Ramos (cell line): Measurements from ENCODE around the gene MAPT.
"Not testable (repeated sequence)": the region's sequence is repeated elsewhere in the genome, so short reads cannot be mapped to it uniquely, and the experiment has no call there.

ENCODE experiments used
- in situ Hi-C: fragments of 300-500 bp; cut with MboI; formaldehyde crosslinking; loops from one replicate; pipeline ENCODE4 v1.14.3; 2022; ENCODE audit warnings: low sequenced_read_pairs; ENCODE audit not compliant: unreplicated experiment

Gene MAPT

DNA sequence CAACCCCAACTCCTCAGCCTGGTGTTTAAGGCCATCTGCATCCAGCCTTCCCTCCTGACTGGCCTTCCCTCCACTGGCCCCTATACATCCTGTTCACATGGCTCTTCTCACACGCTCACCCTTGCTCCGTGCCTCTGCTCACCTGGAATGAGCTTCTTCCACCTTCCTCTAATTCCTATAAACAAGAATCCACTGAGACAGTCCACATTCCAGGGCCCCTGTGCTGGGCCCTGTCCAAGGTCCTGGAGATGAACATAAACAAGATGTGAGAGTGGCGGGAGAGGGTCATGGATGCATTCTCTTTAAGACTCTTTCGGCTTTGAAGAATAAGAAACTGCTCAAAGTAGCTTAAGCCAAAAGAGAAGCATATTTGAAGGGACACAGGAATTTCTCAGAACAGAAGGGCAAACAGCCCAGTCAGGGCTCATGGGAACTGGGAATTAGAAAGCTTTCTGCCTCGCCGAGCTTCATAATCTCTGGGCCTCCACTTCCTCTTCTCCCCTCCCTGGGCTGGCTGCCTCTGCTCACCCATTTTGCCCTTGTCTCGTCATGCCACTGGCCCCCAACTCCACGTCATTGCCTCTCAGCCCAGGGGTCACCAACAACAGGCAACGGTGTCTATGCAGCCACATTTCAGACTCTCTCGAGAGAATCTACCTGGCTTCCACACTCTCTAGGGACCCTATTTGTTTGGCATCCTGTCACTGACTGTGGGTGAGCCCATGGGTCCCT, 36.2 kb upstream of the MAPT start:
- in situ Hi-C loops: no loop called here

GRCh38 chr17:45861165-45861564, 33.2 kb upstream of the MAPT start:
- in situ Hi-C loops: no loop called here

DNA sequence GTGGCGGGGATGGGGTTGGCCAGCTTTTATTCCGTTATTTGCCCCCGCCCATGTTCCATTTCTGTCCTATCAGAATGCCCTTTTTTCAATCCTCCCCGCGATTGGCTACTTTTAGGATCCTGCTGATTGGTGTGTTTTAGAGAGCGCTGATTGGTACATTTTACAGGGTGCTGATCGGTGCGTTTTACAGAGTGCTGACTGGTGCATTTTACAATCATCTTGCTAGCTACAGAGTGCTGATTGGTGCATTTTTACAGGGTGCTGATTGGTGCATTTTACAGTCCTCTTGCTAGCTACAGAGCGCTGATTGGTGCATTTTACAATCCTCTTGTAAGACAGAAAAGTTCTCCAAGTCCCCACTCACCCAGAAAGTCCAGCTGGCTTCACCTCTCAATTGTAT, 32.2 kb upstream of the MAPT start:
- in situ Hi-C loops: not testable (repeated sequence)

- in situ Hi-C loops: no loop called here
Measured at GRCh38 chr17:45863857-45864654, 30.3 kb upstream of the MAPT start.

GRCh38 chr17:45867171-45867570, 27.2 kb upstream of the MAPT start:
- in situ Hi-C loops: no loop called here

DNA sequence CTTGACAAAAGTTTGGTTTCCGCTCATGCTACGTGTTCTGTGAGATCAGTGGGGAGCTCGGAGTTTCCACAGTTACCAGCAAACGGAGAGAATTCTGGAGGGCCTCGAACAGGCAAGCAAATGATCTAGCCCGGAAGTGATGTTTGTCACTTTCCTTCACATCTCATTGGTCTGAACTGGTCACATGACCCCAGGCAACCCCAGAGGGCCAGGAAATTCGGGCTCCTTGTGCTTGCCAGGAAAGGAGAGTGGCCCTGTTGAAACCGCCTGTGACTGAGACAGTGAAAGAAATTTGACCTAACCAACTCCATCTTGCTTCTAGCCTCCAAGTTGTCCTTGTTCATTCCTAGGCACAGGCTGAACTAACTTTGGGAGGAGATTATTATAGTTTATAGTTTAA, 26.7 kb upstream of the MAPT start:
- in situ Hi-C loops: no loop called here

- in situ Hi-C loops: no loop called here
Measured at GRCh38 chr17:45868276-45868675, 26.1 kb upstream of the MAPT start.

DNA sequence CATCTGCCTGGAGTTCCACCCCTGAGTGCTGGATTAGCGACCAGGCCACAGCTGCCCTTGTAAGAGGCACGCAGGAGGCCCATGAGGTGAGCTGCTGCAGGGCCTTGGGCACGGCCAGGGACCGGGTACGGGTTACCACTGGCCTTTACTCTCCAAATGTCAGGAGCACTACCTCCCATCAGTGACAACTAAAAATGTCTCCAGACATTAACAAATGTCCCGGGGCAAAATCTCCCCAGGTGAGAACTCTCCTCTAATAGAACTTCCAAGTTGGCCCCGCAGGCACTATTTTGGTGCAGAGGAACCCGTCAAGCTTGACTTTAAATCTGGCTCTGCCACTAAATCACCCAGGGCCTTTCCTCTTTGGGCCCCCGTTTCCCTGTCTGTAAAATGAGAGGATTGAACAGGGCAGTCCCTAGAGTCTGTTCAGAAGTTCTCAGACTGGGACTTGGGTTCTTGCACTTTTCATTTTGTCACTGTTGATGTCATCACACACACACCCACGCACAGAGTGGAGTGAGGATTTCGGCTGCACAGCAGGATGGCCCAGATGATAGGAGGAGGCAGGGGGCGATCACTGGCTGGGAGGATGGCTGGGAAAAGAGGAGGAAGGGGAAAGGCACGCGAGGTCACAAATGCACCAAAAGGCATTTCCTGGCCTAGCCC, 24.5 kb upstream of the MAPT start:
- in situ Hi-C loops: no loop called here

DNA sequence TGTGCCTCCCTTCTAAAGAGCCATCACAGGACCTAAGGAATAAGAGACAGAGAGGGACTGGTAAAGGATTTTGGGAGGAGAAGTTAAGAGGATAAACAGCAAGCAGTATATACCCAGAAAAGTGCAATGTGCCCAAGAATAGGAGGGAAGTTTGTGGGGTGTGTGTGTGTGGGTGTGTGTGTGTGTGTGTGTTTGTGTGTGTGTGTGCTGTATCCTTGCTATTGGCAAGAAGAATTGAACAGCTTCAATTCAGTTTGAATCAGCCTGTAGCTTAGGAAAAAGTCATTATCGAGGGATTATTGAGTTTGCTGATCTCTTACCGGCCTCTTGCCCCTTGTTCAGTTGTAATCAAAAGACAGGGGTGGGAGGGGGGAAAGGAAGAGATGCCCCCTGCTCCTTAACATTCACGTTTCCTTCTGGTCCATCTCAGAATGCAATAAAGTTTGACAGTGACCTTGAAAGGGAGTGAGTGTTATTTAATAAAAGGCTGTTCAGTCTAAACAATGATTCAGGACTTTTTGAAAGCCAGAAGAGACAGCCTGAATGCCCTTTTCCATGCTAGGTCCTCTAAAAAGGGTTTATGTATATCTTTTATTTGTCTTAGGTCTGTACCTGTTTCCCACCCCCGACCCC, 23.9 kb upstream of the MAPT start:
- in situ Hi-C loops: no loop called here

DNA sequence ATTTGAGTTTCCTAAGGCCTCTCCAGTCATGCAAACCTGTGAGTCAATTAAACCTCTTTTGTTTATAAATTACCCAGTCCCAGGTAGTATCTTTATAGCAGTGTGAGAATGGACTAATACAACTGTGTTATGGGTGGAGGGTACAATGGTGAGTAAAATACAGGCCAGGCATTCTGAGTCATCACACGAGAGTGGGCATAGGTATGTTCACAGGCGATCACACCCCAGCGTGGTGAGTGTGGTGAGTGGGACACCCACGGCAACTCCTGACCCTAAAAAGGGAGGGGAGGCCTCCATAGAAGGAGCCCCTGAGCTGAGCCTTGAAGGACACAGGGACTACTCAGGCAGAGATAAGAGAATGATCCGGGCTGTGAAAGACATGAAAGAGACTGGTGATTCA, 22.6 kb upstream of the MAPT start:
- in situ Hi-C loops: no loop called here

- in situ Hi-C loops: no loop called here
Measured at GRCh38 chr17:45873728-45874127, 20.6 kb upstream of the MAPT start.

GRCh38 chr17:45874151-45874550, 20.2 kb upstream of the MAPT start:
- in situ Hi-C loops: no loop called here

GRCh38 chr17:45876539-45876938, 17.8 kb upstream of the MAPT start:
- in situ Hi-C loops: no loop called here

DNA sequence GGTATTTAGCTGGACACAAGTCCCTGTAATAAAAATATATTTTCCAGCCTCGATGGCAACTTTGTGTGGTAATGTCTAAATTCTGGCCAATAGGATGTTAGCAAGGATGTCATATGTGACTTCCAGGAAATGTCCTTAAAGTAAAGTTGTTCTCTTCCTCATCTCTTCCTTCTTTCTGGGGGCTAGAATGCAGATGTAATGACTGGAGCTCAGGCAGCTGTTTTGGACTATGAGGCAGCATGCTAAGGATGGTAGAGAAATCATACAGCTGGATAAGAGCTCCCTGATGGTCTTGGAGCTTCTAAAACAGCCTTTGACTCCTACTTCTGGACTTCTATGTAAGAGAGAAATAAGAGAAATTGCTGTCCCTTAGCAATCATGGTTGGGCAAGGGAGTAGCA, 16.9 kb upstream of the MAPT start:
- in situ Hi-C loops: no loop called here

DNA sequence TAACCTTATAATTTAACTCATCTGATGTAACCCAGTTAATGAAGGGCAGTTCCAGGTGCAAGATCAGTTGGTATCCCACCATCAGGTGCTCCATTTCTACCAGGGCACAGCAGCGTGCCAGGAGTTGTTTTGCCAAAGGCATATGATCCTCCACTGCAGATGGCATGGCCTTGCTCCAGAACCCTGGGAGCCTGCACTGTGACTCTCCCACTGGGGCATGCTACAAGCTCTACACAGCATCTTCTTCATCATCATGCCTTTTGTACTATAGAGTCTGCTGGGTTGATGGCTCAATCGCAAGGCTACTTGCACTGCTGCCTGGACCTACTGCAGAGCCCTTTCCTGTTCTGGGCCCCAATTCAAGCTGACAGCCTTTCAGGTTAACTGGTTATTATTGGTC, 11.3 kb upstream of the MAPT start:
- in situ Hi-C loops: no loop called here

DNA sequence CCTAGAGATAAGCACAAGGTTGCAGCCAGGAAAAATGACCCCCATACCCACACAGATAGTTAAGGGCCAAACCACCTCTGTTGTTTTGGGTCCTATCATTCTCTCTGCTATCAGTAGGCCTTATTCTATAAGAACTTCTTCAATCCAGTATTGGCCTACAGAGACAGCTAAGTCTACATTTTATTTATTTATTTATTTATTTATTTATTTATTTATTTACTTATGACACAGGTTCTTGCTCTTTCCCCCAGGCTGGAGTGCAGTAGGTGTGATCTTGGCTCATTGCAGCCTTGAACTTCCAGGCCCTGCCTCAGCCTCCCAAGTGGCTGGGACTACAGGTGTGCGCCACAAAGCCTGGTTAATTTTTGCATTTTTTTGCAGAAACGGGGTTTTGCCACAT, 7.5 kb upstream of the MAPT start:
- in situ Hi-C loops: no loop called here

- in situ Hi-C loops: no loop called here
Measured at GRCh38 chr17:45888392-45888791, 6.0 kb upstream of the MAPT start.

- in situ Hi-C loops: no loop called here
Measured at GRCh38 chr17:45889579-45889978, 4.8 kb upstream of the MAPT start.

GRCh38 chr17:45893725-45894021, 681 bp upstream of the MAPT start:
- in situ Hi-C loops: no loop called here

GRCh38 chr17:45895304-45895968, 1.1 kb downstream of the MAPT start:
- in situ Hi-C loops: no loop called here
